Measurements from ENCODE around the gene TEX22. TPM values are rescaled to one million over a fixed set of nuclear protein-coding genes. Genes with fewer than 3 reads are reported as not detected.

Gene TEX22
- total RNA-seq, 1 experiment from 2014 or later: 4.1 TPM

GRCh38 chr14:105416671-105417070 lies 18.3 kb downstream of the TEX22 start:
- POLR2A ChIA-PET: interaction anchor here (1.5 kb wide), 1 partner anchor 13 kb away, joined by 4 read pairs; no protein-coding TSS in a partner anchor
- intact Hi-C loops (cut with micrococcal nuclease): no loop called here
- H3K4me3 Mint-ChIP-seq (ENCODE audit: unreplicated experiment): no peak overlapping the region
- H3K9me3 Mint-ChIP-seq (ENCODE audit: unreplicated experiment): no peaks in the 10 kb centered on the region
- no peak for DNase-seq (ENCODE audit: unreplicated experiment)
- CTCF ChIA-PET: interaction anchor here (0.7 to 0.8 kb wide), 2 partner anchors 32 to 94 kb away, joined by 3 read pairs; no protein-coding TSS in a partner anchor
- no peak for TF ChIP-seq CTCF (IDR thresholded peaks at IDR 0.05; ENCODE audit: unreplicated experiment)
- H3K27ac Mint-ChIP-seq (ENCODE audit: low read depth, unreplicated experiment): no peak overlapping the region
- no peaks in the 10 kb centered on the region for H3K36me3 Mint-ChIP-seq (ENCODE audit: insufficient read depth, unreplicated experiment)
- peaks cover 10% of the 10 kb centered on the region for H3K27me3 Mint-ChIP-seq (ENCODE audit: insufficient read depth, unreplicated experiment)
- BruUV-seq (replicated peaks): no TSS peak
- peaks cover under 1% of the 10 kb centered on the region for H3K4me1 Mint-ChIP-seq (ENCODE audit: insufficient read depth, unreplicated experiment)

DNA sequence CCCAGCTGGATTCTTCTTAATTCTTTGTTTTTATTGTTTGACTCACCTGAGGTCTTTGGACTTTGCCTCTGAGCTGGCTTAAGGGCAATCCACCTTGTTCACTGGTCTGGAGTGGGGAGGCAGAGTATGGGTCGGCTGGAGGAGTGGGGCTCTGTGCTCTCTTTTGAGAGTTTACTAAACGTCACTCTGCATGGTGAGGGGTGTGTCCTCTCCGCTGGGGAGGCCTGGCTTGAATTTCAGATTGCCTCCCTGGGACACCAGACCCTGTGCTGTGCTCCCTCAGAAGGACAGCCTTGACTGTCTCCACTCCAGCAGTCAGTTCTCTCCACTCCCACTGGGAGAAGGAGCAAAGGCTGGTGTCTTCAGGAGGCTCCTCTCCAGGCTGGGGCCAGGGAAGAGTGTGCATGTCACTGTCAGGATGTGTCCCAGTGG lies 19.4 kb downstream of the TEX22 start:
- BruUV-seq (replicated peaks): no TSS peak
- no peak for TF ChIP-seq CTCF (IDR thresholded peaks at IDR 0.05; ENCODE audit: unreplicated experiment)
- Mint-ChIP-seq H3K9me3 (ENCODE audit: unreplicated experiment) (no peaks in the 10 kb centered on the region), H3K27me3 (ENCODE audit: insufficient read depth, unreplicated experiment) (peaks cover 7% of the 10 kb centered on the region), H3K36me3 (ENCODE audit: insufficient read depth, unreplicated experiment) (no peaks in the 10 kb centered on the region), H3K27ac (ENCODE audit: low read depth, unreplicated experiment) (no peak overlapping the region), H3K4me1 (ENCODE audit: insufficient read depth, unreplicated experiment) (peaks cover 10% of the 10 kb centered on the region), H3K4me3 (ENCODE audit: unreplicated experiment) (peak overlapping the region; percentile 16)
- no peak for DNase-seq (ENCODE audit: unreplicated experiment)
- POLR2A ChIA-PET: interaction anchor here (0.9 to 1.5 kb wide), 2 partner anchors 13 to 14 kb away, joined by 4 read pairs; no protein-coding TSS in a partner anchor
- CTCF ChIA-PET: interaction anchor here (0.7 kb wide), 1 partner anchor 63 kb away, joined by 4 read pairs; no protein-coding TSS in a partner anchor
- intact Hi-C loops (cut with micrococcal nuclease): no loop called here

- no TSS peak for BruUV-seq (replicated peaks)
- Mint-ChIP-seq H3K9me3 (ENCODE audit: unreplicated experiment) (no peaks in the 10 kb centered on the region), H3K4me3 (ENCODE audit: unreplicated experiment) (peak overlapping the region; percentile 83), H3K4me1 (ENCODE audit: insufficient read depth, unreplicated experiment) (peaks cover 11% of the 10 kb centered on the region), H3K27ac (ENCODE audit: low read depth, unreplicated experiment) (no peak overlapping the region), H3K27me3 (ENCODE audit: insufficient read depth, unreplicated experiment) (no peaks in the 10 kb centered on the region), H3K36me3 (ENCODE audit: insufficient read depth, unreplicated experiment) (no peaks in the 10 kb centered on the region)
- DNase-seq (ENCODE audit: unreplicated experiment): no peak
- CTCF ChIA-PET: interaction anchor here (0.7 kb wide), 1 partner anchor 62 kb away, joined by 4 read pairs; no protein-coding TSS in a partner anchor
- POLR2A ChIA-PET: interaction anchor here (0.9 to 1.5 kb wide), 2 partner anchors 12 to 15 kb away, joined by 4 read pairs; no protein-coding TSS in a partner anchor
- intact Hi-C loops (cut with micrococcal nuclease): no loop called here
- TF ChIP-seq CTCF (IDR thresholded peaks at IDR 0.05; ENCODE audit: unreplicated experiment): no peak
Observed at GRCh38 chr14:105418269-105419194, 20.2 kb downstream of the TEX22 start.
